ENCODE results near the gene SEC22C.

DNA sequence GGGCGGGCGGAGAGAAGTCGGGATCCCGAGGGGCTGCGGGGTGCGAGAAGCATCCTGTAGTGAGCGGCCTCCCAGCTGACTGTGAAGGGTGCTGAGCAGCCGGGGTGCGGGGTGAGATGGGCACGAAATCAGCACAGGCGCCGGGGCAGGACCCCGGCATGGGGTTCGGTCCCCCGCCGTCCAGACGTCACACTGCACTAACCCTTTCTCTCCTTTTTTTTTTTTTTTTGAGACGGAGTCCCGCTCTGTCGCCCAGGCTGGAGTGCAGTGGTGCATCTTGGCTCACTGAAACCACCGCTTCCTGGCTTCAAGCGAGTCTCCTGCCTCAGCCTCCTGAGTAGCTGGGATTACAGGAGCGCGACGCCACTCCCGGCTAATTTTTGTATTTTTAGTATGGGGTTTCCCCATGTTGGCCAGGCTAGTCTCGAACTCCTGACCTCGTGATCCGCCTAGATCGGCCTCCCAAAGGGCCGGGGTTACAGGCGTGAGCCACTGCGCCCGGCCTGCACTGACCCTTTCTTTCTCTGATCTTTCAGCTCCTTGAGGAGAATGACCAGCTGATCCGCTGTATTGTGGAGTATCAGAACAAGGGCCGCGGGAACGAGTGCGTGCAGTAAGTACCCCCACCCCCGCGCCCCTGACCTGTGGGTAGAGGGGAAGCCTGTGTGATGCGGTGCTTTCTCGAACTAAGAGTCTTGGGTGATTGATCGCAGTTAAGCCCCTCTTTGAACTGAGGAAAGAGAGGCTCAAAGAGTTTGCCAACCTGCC is 9.4 kb upstream of the SEC22C start:
- TF ChIP-seq POLR2A (IDR thresholded peaks at IDR 0.05): no peak
- no peak for TF ChIP-seq CTCF (IDR thresholded peaks at IDR 0.05)
